Keratinocyte (primary cell): ENCODE measurements around the gene ST8SIA5.

Experiments
- CTCF ChIP-seq, 3 experiments: IDR thresholded peaks in 1 of 3; conservative IDR thresholded peaks in 1 of 3; optimal IDR thresholded peaks in 1 of 3; 2 replicates in 2 of 3; 3 replicates in 1 of 3; pipeline versions ENCODE3 to v1.5.1; 2011; ENCODE audit warnings: low read length in 3 of 3, mild to moderate bottlenecking in 3 of 3, moderate library complexity in 2 of 3, control low read depth in 1 of 3, inconsistent platforms in 1 of 3; ENCODE audit not compliant: insufficient read depth in 2 of 3; ENCODE audit errors: extremely low read depth in 1 of 3
- EZH2 ChIP-seq: IDR thresholded peaks from one replicate; pipeline ENCODE4 v1.6.1; 2012; ENCODE audit warnings: inconsistent platforms, mild to moderate bottlenecking, low read length, moderate library complexity

- no peak for TF ChIP-seq CTCF (optimal IDR thresholded peaks at IDR 0.05 in 1 of 3, IDR thresholded peaks at IDR 0.05 in 1 of 3, conservative IDR thresholded peaks at IDR 0.05 in 1 of 3; ENCODE audit: extremely low read depth in 1 of 3, insufficient read depth in 2 of 3, low read length in 3 of 3)
- no peak for TF ChIP-seq EZH2
Measured at GRCh38 chr18:46628206-46628605, 128.6 kb downstream of the ST8SIA5 start.
